H7 (cell line): ENCODE measurements around the gene KRT39. TPM values are rescaled to one million over a fixed set of nuclear protein-coding genes. Genes with fewer than 3 reads are reported as not detected.
A peak's percentile ranks its signal among the peaks of the same experiment; 100 is the strongest.

ENCODE experiments used
- DNase-seq: peaks from one replicate; pipeline ENCODE4 v3.0.0; 2012
- H3K27me3 ChIP-seq: 2 replicates; pipeline ENCODE4 v1.6.0; 2011; ENCODE audit warnings: mild to moderate bottlenecking, low read length; ENCODE audit not compliant: control insufficient read depth, insufficient read depth
- H3K36me3 ChIP-seq: replicated peaks from 2 replicates; pipeline ENCODE4 v1.5.1; 2011; ENCODE audit warnings: low read length; ENCODE audit not compliant: control insufficient read depth, insufficient read depth
- H3K4me3 ChIP-seq: 2 replicates; pipeline ENCODE4 v1.5.1; 2011; ENCODE audit warnings: low read depth, mild to moderate bottlenecking, control low read depth, low read length, moderate library complexity; ENCODE audit not compliant: insufficient read depth
- total RNA-seq: library from RNA; depleted of rRNA; stranded (reverse); fragments of >200 nt; shearing (Covaris generic); gene quantifications from 2 replicates; pipeline ENCODE4 v1.2.3, GENCODE V29; 2014; rRNA removed

KRT39 gene
- total RNA-seq, 1 experiment from 2014 or later = not detected

DNA sequence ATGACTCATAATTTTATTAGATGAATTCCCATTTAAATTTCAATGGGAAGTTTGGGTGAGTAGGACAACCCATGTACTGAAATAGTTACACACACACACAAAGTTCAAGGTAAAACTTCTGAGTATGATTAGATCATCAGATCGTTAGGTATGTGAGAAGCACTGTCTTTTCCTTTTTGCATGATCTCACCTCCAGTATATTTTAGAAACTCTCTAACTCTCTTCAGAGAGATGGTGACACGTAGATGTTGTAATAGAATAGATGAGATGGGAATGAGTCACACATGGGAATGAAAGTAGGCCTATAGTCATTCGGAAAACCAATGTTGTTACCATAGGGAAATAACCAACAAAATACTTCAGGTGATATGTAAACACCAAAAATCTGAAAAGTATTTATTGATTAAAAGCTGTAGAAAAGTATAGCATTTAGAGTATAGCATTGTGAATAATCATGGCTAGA is 51.5 kb downstream of the KRT39 start:
- H3K36me3 ChIP-seq = no peaks in the 10 kb centered on the region
- no peaks in the 10 kb centered on the region for H3K27me3 ChIP-seq
- no peak overlapping the region for H3K4me3 ChIP-seq
- DNase-seq = no peak

DNA sequence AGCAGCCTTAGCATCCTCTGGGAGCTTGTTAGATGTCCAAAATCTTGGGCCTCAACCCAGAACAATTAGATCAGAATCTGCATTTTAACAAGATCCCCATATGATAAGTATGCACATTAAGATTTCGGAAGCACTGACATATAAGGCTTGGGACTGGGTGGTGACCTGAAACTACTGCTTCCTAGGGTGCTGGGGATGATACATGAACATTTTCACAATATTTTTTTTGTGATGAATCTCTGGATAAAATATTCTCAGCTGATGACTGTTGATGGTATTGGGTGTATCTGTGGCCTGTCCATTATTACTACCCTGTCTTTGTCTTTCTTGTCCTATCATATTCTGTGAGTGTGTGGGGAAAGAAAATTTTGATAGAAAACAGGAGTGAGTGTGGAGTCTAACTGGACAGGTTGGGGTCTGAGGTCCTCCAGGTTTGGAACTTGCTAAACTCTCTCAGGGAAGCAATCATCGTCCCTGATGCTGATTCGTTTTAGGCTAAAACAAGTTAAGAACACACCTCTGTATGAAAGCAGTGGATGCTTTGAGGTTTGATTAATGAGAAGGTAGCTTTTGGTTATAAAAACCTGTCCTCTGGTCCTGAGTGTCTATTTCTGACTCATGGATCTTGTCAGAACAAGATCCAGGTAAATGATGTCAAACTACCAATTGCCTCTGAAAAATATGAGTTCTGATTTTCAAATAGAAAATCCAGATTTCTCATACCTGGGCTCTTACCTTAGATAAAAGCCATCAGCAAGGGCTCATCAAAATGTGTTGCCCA is 52.5 kb downstream of the KRT39 start:
- Histone ChIP-seq H3K36me3 (no peaks in the 10 kb centered on the region), H3K4me3 (no peak overlapping the region), H3K27me3 (no peaks in the 10 kb centered on the region)
- no peak for DNase-seq

DNA sequence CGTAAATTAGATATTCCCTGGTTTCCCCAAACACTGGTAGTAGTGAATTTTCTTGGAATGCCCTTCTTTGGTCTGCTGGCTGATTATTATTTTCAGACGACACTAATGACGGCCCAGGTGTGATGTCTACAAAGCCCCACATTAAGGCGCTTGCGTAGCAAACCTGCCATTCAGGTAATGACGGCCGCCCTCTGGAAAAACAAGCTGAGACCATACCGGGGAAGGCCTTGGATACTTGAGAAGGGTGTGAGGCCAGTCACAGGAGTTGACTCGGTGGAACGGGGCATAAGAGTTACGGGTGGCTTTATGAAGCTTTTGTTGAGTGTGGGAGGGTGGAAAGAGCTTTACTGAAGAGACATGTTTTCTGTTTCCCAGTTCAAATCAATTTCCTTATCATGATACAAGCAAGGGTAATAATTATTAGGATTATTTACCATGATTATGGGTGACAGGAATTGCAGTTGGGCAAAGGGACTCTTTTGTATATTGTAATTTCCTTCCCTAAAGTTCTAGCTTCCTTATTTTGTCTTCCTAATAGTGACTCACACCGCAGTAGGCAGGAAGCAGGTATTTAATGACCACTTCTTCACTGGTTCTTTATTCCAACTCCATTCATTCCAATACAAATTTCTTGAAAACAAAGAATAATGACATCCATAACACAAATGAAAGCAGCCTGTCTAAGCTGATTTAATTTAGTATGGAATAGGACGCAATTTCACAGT is 54.1 kb downstream of the KRT39 start:
- no peaks in the 10 kb centered on the region for H3K36me3 ChIP-seq
- H3K27me3 ChIP-seq = no peaks in the 10 kb centered on the region
- no peak overlapping the region for H3K4me3 ChIP-seq
- DNase-seq = no peak

DNA sequence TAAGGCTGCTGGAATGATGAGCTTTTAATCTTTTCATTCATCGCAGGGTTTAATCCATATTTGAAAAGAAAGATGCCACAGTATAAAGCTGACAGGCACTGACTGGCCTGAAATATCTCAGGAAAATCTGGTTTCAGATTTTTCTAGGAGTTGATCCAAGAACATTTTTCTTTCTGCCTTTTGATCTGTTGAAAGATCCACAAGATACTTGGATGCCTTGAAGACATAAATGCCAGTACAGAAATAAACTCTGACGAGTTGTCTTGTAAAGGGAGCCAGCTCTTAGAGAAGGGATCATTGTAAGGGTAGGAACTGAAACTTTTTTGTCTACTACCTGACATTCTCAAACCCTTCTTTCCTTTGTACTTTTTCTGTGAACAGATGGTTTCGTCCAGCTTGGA is 56.3 kb downstream of the KRT39 start:
- Histone ChIP-seq H3K4me3 (no peak overlapping the region), H3K27me3 (no peaks in the 10 kb centered on the region)
- no peak for DNase-seq

DNA sequence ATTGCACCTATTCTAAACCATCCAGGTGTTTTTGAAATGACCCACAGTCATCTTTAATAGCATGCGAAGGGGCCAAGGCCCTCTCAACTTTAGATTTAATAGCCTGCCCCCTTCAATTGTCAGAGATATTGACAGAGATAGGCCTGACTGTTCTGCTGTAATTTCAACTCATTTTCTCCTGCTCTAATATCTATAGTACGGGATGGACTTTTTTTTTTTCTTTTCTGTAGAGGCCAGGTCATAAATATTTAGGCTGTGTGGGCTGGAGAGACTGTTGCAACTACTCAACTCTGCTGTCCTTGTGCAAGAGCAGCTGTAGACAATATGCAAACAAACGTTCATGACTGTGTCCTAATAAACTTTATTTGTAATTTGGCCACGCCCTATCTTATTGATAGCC is 57.0 kb downstream of the KRT39 start:
- Histone ChIP-seq H3K27me3 (no peaks in the 10 kb centered on the region), H3K4me3 (no peak overlapping the region), H3K36me3 (no peaks in the 10 kb centered on the region)
- DNase-seq = no peak

More for the DNA sequence above, 56.3 kb downstream of the KRT39 start:
- H3K36me3 ChIP-seq = no peaks in the 10 kb centered on the region

DNA sequence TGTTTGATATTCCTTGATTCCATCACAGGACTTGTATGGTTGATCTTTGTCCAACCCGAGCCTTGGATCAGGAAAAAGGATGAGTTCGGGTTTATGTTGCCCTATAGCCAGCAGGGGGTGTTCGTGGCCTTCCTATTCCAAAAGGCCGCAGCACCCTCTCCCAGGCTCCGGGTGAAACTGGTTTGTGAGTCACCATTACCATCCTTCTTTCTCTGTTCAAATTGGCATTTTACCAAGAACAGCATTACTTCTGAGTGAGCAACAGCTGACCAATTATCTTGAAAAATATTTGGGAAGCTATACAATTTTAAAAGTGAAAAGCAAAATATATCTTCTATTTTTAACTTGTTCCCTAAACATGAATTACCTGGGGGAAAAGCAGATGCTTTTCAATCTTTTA is 57.4 kb downstream of the KRT39 start:
- no peak overlapping the region for H3K4me3 ChIP-seq
- H3K27me3 ChIP-seq = no peaks in the 10 kb centered on the region
- H3K36me3 ChIP-seq = no peaks in the 10 kb centered on the region
- peak; percentile 78 for DNase-seq

Other genes starting within 250 kb of the KRT39 start
- not detected in 2 replicates for gene KRT25, start 211.6 kb downstream of the KRT39 start, total RNA-seq
- not detected in 2 replicates for gene KRT26, start 194.7 kb downstream of the KRT39 start, total RNA-seq
- not detected in 2 replicates for gene KRT27, start 184.4 kb downstream of the KRT39 start, total RNA-seq
- gene KRT28, start 167.0 kb downstream of the KRT39 start, total RNA-seq = not detected in 2 replicates
- gene KRT10, start 144.3 kb downstream of the KRT39 start, total RNA-seq = 2.4 and 5.4 TPM in 2 replicates
- gene KRT12, start 99.7 kb downstream of the KRT39 start, total RNA-seq = not detected in 2 replicates
- not detected in 2 replicates for gene KRT20, start 81.7 kb downstream of the KRT39 start, total RNA-seq
- gene KRT23, start 29.3 kb downstream of the KRT39 start, total RNA-seq = not detected in 2 replicates
- not detected in 2 replicates for gene KRT40, start 17.4 kb upstream of the KRT39 start, total RNA-seq
- gene KRTAP3-3, start 27.2 kb upstream of the KRT39 start, total RNA-seq = not detected in 2 replicates
- gene KRTAP3-2, start 33.0 kb upstream of the KRT39 start, total RNA-seq = not detected in 2 replicates
- gene KRTAP3-1, start 42.2 kb upstream of the KRT39 start, total RNA-seq = not detected in 2 replicates
- not detected in 2 replicates for gene KRTAP1-5, start 60.3 kb upstream of the KRT39 start, total RNA-seq
- gene KRTAP1-4, start 63.2 kb upstream of the KRT39 start, total RNA-seq = not detected in 2 replicates
- gene KRTAP1-3, start 67.9 kb upstream of the KRT39 start, total RNA-seq = not detected in 2 replicates
- gene KRTAP1-1, start 74.5 kb upstream of the KRT39 start, total RNA-seq = not detected in 2 replicates
- gene KRTAP2-1, start 80.4 kb upstream of the KRT39 start, total RNA-seq = not detected in 2 replicates
- not detected in 2 replicates for gene KRTAP2-2, start 88.3 kb upstream of the KRT39 start, total RNA-seq
- gene KRTAP2-3, start 93.2 kb upstream of the KRT39 start, total RNA-seq = not detected in 2 replicates
- not detected in 2 replicates for gene KRTAP2-4, start 98.9 kb upstream of the KRT39 start, total RNA-seq
- not detected in 2 replicates for gene KRTAP4-7, start 117.2 kb upstream of the KRT39 start, total RNA-seq
- gene KRTAP4-8, start 131.2 kb upstream of the KRT39 start, total RNA-seq = not detected in 2 replicates
- gene KRTAP4-16, start 135.3 kb upstream of the KRT39 start, total RNA-seq = not detected in 2 replicates
- not detected in 2 replicates for gene KRTAP4-9, start 138.4 kb upstream of the KRT39 start, total RNA-seq
- not detected in 2 replicates for gene KRTAP4-11, start 151.4 kb upstream of the KRT39 start, total RNA-seq
- gene KRTAP4-12, start 157.2 kb upstream of the KRT39 start, total RNA-seq = not detected in 2 replicates
- gene KRTAP4-6, start 173.6 kb upstream of the KRT39 start, total RNA-seq = not detected in 2 replicates
- not detected in 2 replicates for gene KRTAP4-5, start 182.9 kb upstream of the KRT39 start, total RNA-seq
- not detected in 2 replicates for gene KRTAP4-4, start 193.8 kb upstream of the KRT39 start, total RNA-seq
- gene KRTAP4-3, start 201.3 kb upstream of the KRT39 start, total RNA-seq = not detected in 2 replicates
- gene KRTAP4-2, start 211.3 kb upstream of the KRT39 start, total RNA-seq = not detected in 2 replicates
- 0.38 and 0.70 TPM in 2 replicates for gene KRTAP4-1, start 218.0 kb upstream of the KRT39 start, total RNA-seq
- gene KRTAP9-1, start 222.9 kb upstream of the KRT39 start, total RNA-seq = not detected in 2 replicates